ENCODE data around the gene PITX1. TPM values are rescaled to one million over a fixed set of nuclear protein-coding genes. Genes with fewer than 3 reads are reported as not detected.

Gene PITX1
- total RNA-seq, 2 experiments from 2014 or later = 0.25 TPM; not detected in 1

GRCh38 chr5:135069016-135069770 is 35.2 kb upstream of the PITX1 start:
- Mint-ChIP-seq H3K4me1 (ENCODE audit: low read depth) (no peaks in the 10 kb centered on the region), H3K36me3 (ENCODE audit: low read depth) (no peaks in the 10 kb centered on the region), H3K27ac (no peak overlapping the region), H3K9me3 (no peaks in the 10 kb centered on the region), H3K4me3 (no peak overlapping the region), H3K27me3 (ENCODE audit: low read depth) (no peaks in the 10 kb centered on the region)
- no peak for DNase-seq
- intact Hi-C loops (cut with micrococcal nuclease) = no loop called here
- CTCF ChIA-PET = interaction anchor here (0.7 kb wide), 1 partner anchor 1821 kb away, joined by 4 read pairs; no protein-coding TSS in a partner anchor

DNA sequence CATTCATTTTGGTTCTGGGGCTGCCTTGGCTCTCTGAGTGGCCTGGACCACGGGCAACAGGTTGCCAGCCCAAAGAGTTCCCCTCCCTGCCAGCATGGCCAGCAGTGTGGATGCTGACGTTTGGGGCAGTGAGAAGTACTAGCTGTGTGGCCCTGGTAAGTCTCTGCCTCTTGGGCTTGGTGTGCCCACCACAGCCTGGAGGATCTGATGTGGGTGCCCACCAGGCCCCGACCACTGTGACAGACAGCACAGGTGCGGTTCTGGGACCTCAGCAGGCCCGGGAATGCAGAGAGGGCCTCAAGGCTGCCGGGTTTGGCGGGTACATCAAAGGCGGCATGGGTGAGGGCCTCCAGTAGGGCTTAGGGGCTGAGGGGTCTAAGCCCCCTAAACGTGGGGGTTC is 33.6 kb upstream of the PITX1 start:
- no peaks in the 10 kb centered on the region for H3K36me3 Mint-ChIP-seq (ENCODE audit: low read depth)
- H3K27me3 Mint-ChIP-seq (ENCODE audit: low read depth) = no peaks in the 10 kb centered on the region
- intact Hi-C loops (cut with micrococcal nuclease) = no loop called here
- H3K4me1 Mint-ChIP-seq (ENCODE audit: low read depth) = no peaks in the 10 kb centered on the region
- no peak for DNase-seq
- no peak overlapping the region for H3K27ac Mint-ChIP-seq
- H3K4me3 Mint-ChIP-seq = no peak overlapping the region
- CTCF ChIA-PET = no interaction called here
- H3K9me3 Mint-ChIP-seq = no peaks in the 10 kb centered on the region

GRCh38 chr5:135066781-135067180 is 32.8 kb upstream of the PITX1 start:
- Mint-ChIP-seq H3K36me3 (ENCODE audit: low read depth) (no peaks in the 10 kb centered on the region), H3K27me3 (ENCODE audit: low read depth) (no peaks in the 10 kb centered on the region), H3K27ac (no peak overlapping the region), H3K9me3 (no peaks in the 10 kb centered on the region), H3K4me3 (no peak overlapping the region), H3K4me1 (ENCODE audit: low read depth) (no peaks in the 10 kb centered on the region)
- no peak for DNase-seq
- intact Hi-C loops (cut with micrococcal nuclease) = no loop called here
- CTCF ChIA-PET = no interaction called here

DNA sequence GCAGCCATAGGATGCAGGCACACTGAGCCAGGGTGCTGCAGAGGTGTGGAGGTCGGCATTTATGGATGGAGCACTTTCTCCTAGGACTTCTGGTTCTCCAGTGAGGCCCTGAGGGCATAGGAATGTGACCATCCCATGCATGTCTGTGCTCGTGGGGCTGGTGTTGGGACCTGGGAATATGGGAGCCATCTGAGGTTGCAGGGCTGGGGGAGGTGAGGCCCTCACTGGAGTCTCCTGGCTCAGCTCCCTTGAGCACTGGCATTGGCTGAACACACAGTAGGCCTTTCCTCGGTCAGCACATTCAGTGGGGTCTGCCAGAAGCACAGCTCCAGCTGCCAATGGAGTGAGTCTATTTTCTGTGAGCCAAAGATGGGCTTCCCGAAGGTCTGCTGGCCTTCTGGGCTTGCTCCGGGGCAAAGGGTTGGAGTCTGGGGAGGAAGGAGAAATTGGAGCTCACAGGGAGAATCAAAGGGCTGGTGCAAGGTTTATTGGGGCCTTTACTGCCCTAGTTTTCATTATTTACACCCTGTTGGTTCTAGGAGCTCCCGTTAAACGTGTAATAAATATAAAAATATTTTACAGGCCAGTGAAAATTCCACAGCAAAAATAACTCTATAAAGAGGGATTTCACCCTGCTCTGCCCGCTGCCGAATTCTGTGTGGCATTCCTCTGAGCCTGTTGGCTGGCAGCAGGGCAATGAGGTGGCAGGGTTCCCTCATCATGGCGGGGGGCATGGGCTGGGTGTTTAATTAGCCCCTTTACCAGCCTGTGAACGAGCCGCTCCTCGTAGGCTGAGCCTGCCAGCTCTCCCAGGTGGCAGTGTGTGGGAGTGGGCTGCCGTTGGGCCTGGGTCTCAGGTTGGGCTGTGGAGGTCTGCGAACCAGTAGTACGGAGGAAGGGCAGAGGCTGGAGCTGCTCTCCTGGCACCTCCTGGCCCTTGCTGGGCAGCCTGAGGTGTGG is 31.6 kb upstream of the PITX1 start:
- H3K4me3 Mint-ChIP-seq = no peak overlapping the region
- intact Hi-C loops (cut with micrococcal nuclease) = no loop called here
- no peak for DNase-seq
- no peaks in the 10 kb centered on the region for H3K4me1 Mint-ChIP-seq (ENCODE audit: low read depth)
- no peaks in the 10 kb centered on the region for H3K9me3 Mint-ChIP-seq
- H3K27ac Mint-ChIP-seq = no peak overlapping the region
- H3K36me3 Mint-ChIP-seq (ENCODE audit: low read depth) = no peaks in the 10 kb centered on the region
- no peaks in the 10 kb centered on the region for H3K27me3 Mint-ChIP-seq (ENCODE audit: low read depth)
- CTCF ChIA-PET = no interaction called here

GRCh38 chr5:135064235-135064570 is 30.2 kb upstream of the PITX1 start:
- H3K36me3 Mint-ChIP-seq (ENCODE audit: low read depth) = no peaks in the 10 kb centered on the region
- no peak for DNase-seq
- H3K4me1 Mint-ChIP-seq (ENCODE audit: low read depth) = no peaks in the 10 kb centered on the region
- intact Hi-C loops (cut with micrococcal nuclease) = no loop called here
- H3K9me3 Mint-ChIP-seq = no peaks in the 10 kb centered on the region
- H3K27ac Mint-ChIP-seq = no peak overlapping the region
- CTCF ChIA-PET = no interaction called here
- H3K4me3 Mint-ChIP-seq = no peak overlapping the region
- no peaks in the 10 kb centered on the region for H3K27me3 Mint-ChIP-seq (ENCODE audit: low read depth)

GRCh38 chr5:135063511-135064234 is 29.6 kb upstream of the PITX1 start:
- no peaks in the 10 kb centered on the region for H3K4me1 Mint-ChIP-seq (ENCODE audit: low read depth)
- H3K4me3 Mint-ChIP-seq = no peak overlapping the region
- DNase-seq = no peak
- no peaks in the 10 kb centered on the region for H3K36me3 Mint-ChIP-seq (ENCODE audit: low read depth)
- no peaks in the 10 kb centered on the region for H3K9me3 Mint-ChIP-seq
- CTCF ChIA-PET = interaction anchor here (0.6 kb wide), 1 partner anchor 316 kb away, joined by 5 read pairs; no protein-coding TSS in a partner anchor
- H3K27me3 Mint-ChIP-seq (ENCODE audit: low read depth) = no peaks in the 10 kb centered on the region
- no peak overlapping the region for H3K27ac Mint-ChIP-seq
- intact Hi-C loops (cut with micrococcal nuclease) = no loop called here

- Mint-ChIP-seq H3K36me3 (ENCODE audit: low read depth) (no peaks in the 10 kb centered on the region), H3K27me3 (ENCODE audit: low read depth) (no peaks in the 10 kb centered on the region), H3K9me3 (no peaks in the 10 kb centered on the region), H3K4me1 (ENCODE audit: low read depth) (no peaks in the 10 kb centered on the region), H3K27ac (no peak overlapping the region), H3K4me3 (no peak overlapping the region)
- intact Hi-C loops (cut with micrococcal nuclease) = no loop called here
- CTCF ChIA-PET = interaction anchor here (0.6 kb wide), 1 partner anchor 316 kb away, joined by 5 read pairs; no protein-coding TSS in a partner anchor
- no peak for DNase-seq
Measured at GRCh38 chr5:135063056-135063445, 29.0 kb upstream of the PITX1 start.

- H3K27me3 Mint-ChIP-seq (ENCODE audit: low read depth) = no peaks in the 10 kb centered on the region
- no peak overlapping the region for H3K27ac Mint-ChIP-seq
- H3K4me1 Mint-ChIP-seq (ENCODE audit: low read depth) = no peaks in the 10 kb centered on the region
- H3K9me3 Mint-ChIP-seq = no peaks in the 10 kb centered on the region
- CTCF ChIA-PET = interaction anchor here (0.6 kb wide), 1 partner anchor 317 kb away, joined by 5 read pairs; no protein-coding TSS in a partner anchor
- H3K36me3 Mint-ChIP-seq (ENCODE audit: low read depth) = no peaks in the 10 kb centered on the region
- DNase-seq = no peak
- intact Hi-C loops (cut with micrococcal nuclease) = no loop called here
- H3K4me3 Mint-ChIP-seq = no peak overlapping the region
Measured at GRCh38 chr5:135062216-135063055, 28.4 kb upstream of the PITX1 start.

DNA sequence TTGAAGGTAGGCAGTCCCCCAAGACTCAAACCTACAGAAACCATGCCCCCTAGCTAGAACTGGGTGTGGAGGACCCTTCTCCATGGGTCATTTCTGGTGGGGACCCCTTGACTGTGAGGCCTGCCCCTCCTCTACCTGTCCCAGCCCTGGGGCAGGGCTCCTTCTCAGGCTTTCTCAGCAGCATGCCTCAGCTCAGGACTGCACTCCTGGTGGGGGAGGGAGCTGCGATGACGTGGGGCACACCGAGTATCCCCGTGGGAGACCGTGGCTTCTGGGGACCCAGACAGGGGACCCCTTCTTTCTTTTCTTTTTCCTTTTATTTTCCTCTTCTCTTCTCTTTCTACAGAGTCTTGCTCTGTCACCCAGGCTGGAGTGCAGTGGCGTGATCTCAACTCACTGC is 27.0 kb upstream of the PITX1 start:
- no peaks in the 10 kb centered on the region for H3K36me3 Mint-ChIP-seq (ENCODE audit: low read depth)
- H3K4me1 Mint-ChIP-seq (ENCODE audit: low read depth) = no peaks in the 10 kb centered on the region
- CTCF ChIA-PET = no interaction called here
- H3K9me3 Mint-ChIP-seq = no peaks in the 10 kb centered on the region
- H3K27ac Mint-ChIP-seq = no peak overlapping the region
- no peak overlapping the region for H3K4me3 Mint-ChIP-seq
- intact Hi-C loops (cut with micrococcal nuclease) = no loop called here
- no peaks in the 10 kb centered on the region for H3K27me3 Mint-ChIP-seq (ENCODE audit: low read depth)
- no peak for DNase-seq

GRCh38 chr5:135060021-135060420 is 26.0 kb upstream of the PITX1 start:
- Mint-ChIP-seq H3K27me3 (ENCODE audit: low read depth) (no peaks in the 10 kb centered on the region), H3K4me3 (no peak overlapping the region), H3K36me3 (ENCODE audit: low read depth) (no peaks in the 10 kb centered on the region), H3K9me3 (no peaks in the 10 kb centered on the region), H3K27ac (no peak overlapping the region), H3K4me1 (ENCODE audit: low read depth) (no peaks in the 10 kb centered on the region)
- CTCF ChIA-PET = no interaction called here
- DNase-seq = no peak
- intact Hi-C loops (cut with micrococcal nuclease) = no loop called here

GRCh38 chr5:135059000-135059923 is 25.2 kb upstream of the PITX1 start:
- H3K4me1 Mint-ChIP-seq (ENCODE audit: low read depth) = no peaks in the 10 kb centered on the region
- CTCF ChIA-PET = no interaction called here
- intact Hi-C loops (cut with micrococcal nuclease) = no loop called here
- H3K27me3 Mint-ChIP-seq (ENCODE audit: low read depth) = no peaks in the 10 kb centered on the region
- H3K4me3 Mint-ChIP-seq = no peak overlapping the region
- no peak overlapping the region for H3K27ac Mint-ChIP-seq
- no peaks in the 10 kb centered on the region for H3K36me3 Mint-ChIP-seq (ENCODE audit: low read depth)
- no peaks in the 10 kb centered on the region for H3K9me3 Mint-ChIP-seq
- no peak for DNase-seq

Measured in activated naive CD4-positive, alpha-beta T cell treated with anti-CD3 and anti-CD28 coated beads for 36 hours (primary cell).